Thyroid gland (tissue), 4 donors: ENCODE measurements around the gene NEURL1. TPM values are rescaled to one million over a fixed set of nuclear protein-coding genes. Genes with fewer than 3 reads are reported as not detected.

Experiments
- DNase-seq, 2 donors: peaks; one replicate each; pipeline ENCODE4 v3.0.0-alpha.2; 2019
- H3K27ac ChIP-seq, 3 donors: fragments of 200-600 bp; sonication (generic); 1 replicate in 2 of 3; 2 replicates in 1 of 3; pipeline ENCODE4 v1.5.1; 2016 to 2019; ENCODE audit warnings: mild to moderate bottlenecking in 1 of 3, moderate library complexity in 1 of 3
- H3K27me3 ChIP-seq: fragments of 200-600 bp; sonication (generic); one replicate; pipeline ENCODE4 v1.5.1; 2019
- H3K36me3 ChIP-seq, 2 donors: fragments of 200-600 bp; sonication (generic); one replicate each; pipeline ENCODE4 v1.5.1; 2016 to 2019
- H3K4me1 ChIP-seq, 2 donors: fragments of 200-600 bp; sonication (generic); one replicate each; pipeline ENCODE4 v1.5.1; 2017 to 2019
- H3K4me3 ChIP-seq, 3 donors: fragments of 200-600 bp; sonication (generic); replicated peaks in 1 of 3; 1 replicate in 2 of 3; 2 replicates in 1 of 3; pipeline ENCODE4 v1.5.1; 2016; ENCODE audit warnings: mild to moderate bottlenecking in 1 of 3
- H3K9me3 ChIP-seq: fragments of 200-600 bp; sonication (generic); one replicate; pipeline ENCODE4 v1.5.1; 2017
- CTCF ChIP-seq, 6 experiments: fragments of 200-600 bp in 3 of 6; fragments of 450-650 bp in 3 of 6; sonication (generic) in 3 of 6; IDR thresholded peaks; one replicate each; pipeline ENCODE4 v1.5.1; 2016 to 2019; ENCODE audit warnings: antibody characterized with exemption in 6 of 6, mild to moderate bottlenecking in 2 of 6, inconsistent platforms in 1 of 6, moderate library complexity in 1 of 6
- POLR2A ChIP-seq, 2 donors: fragments of 450-650 bp; IDR thresholded peaks; one replicate each; pipeline ENCODE4 v1.6.1; 2017; ENCODE audit warnings: antibody characterized with exemption in 2 of 2, mild to moderate bottlenecking in 2 of 2, moderate library complexity in 1 of 2
- WGBS, 2 donors: methylation state at CpG; one replicate each; pipeline ENCODE4 v1.1.5; 2017; 5-methylcytosine and 5-hydroxymethylcytosine counted together
- intact Hi-C: fragments of 100-400 bp; cut with DNase I; formaldehyde crosslinking; loops from one replicate; pipeline ENCODE4 v1.15.1; 2023
- total RNA-seq, 4 donors: library from RNA; depleted of rRNA; stranded (reverse); fragments of >200 nt; gene quantifications; one replicate each; pipeline ENCODE4 v1.2.3, GENCODE V29; 2016

Gene NEURL1
- 1 to 10 TPM in 1 of 4 donors, not detected in 3; 1.1 TPM for total RNA-seq

- Histone ChIP-seq H3K9me3 (no peaks in the 10 kb centered on the region), H3K27me3 (peaks cover 16% of the 10 kb centered on the region), H3K36me3 (no peaks in the 10 kb centered on the region), H3K27ac (no peak within 1 kb of the TSS), H3K4me1 (peaks cover 0 to 16% of the 10 kb centered on the region in 2 donors), H3K4me3 (peak within 1 kb of the TSS in 1 of 3 donors; percentile 42)
- DNase-seq: peak in 1 of 2 donors; percentile 16
- 3 to 10% methylated on average over 14 to 41 of the region's 65 CpGs for WGBS, 2 donors
- intact Hi-C loops: no loop called here
- TF ChIP-seq CTCF (IDR thresholded peaks at IDR 0.05) (no peak), POLR2A (IDR thresholded peaks at IDR 0.05) (no peak)
These were observed at the start of gene NEURL1 for GRCh38 chr10:103493362-103493915. NEURL1 (plus strand) TSS chr10:103493705; CDS start chr10:103494388, 683 bp downstream.

- 82 to 92% methylated on average over 10 of the region's 10 CpGs for WGBS, 2 donors
- intact Hi-C loops: no loop called here
- Histone ChIP-seq H3K27ac (peak overlapping the region in 1 of 3 donors; percentile 62), H3K9me3 (no peaks in the 10 kb centered on the region), H3K27me3 (no peaks in the 10 kb centered on the region), H3K4me1 (peaks cover 5 to 34% of the 10 kb centered on the region in 2 donors), H3K36me3 (peaks cover 51 to 57% of the 10 kb centered on the region in 2 donors), H3K4me3 (no peak overlapping the region)
- TF ChIP-seq CTCF (IDR thresholded peaks at IDR 0.05) (no peak), POLR2A (IDR thresholded peaks at IDR 0.05) (no peak)
- DNase-seq: no peak
These were observed 49.0 kb upstream of the NEURL1 start for GRCh38 chr10:103444478-103444877.

GRCh38 chr10:103445366-103445765 is 48.1 kb upstream of the NEURL1 start:
- 86 to 88% methylated on average over 7 to 9 of the region's 9 CpGs for WGBS, 2 donors
- no peak for TF ChIP-seq POLR2A (IDR thresholded peaks at IDR 0.05)
- no peak for TF ChIP-seq CTCF (IDR thresholded peaks at IDR 0.05)
- no peaks in the 10 kb centered on the region for H3K27me3 ChIP-seq
- H3K4me1 ChIP-seq: peaks cover 5 to 36% of the 10 kb centered on the region in 2 donors
- no peak for DNase-seq
- H3K9me3 ChIP-seq: no peaks in the 10 kb centered on the region
- intact Hi-C loops: no loop called here
- no peak overlapping the region for H3K4me3 ChIP-seq
- peaks cover 50 to 53% of the 10 kb centered on the region in 2 donors for H3K36me3 ChIP-seq
- peak overlapping the region; percentile 62 to 85 (median 77) for H3K27ac ChIP-seq

GRCh38 chr10:103445767-103446567 is 47.5 kb upstream of the NEURL1 start:
- intact Hi-C loops: no loop called here
- 58 to 78% methylated on average over 11 to 12 of the region's 12 CpGs for WGBS, 2 donors
- TF ChIP-seq POLR2A (IDR thresholded peaks at IDR 0.05) (no peak), CTCF (IDR thresholded peaks at IDR 0.05) (no peak)
- peaks cover 5 to 36% of the 10 kb centered on the region in 2 donors for H3K4me1 ChIP-seq
- peak overlapping the region; percentile 62 to 85 (median 77) for H3K27ac ChIP-seq
- peak; percentile 32 to 33 for DNase-seq
- H3K4me3 ChIP-seq: no peak overlapping the region
- H3K9me3 ChIP-seq: no peaks in the 10 kb centered on the region
- peaks cover 47 to 53% of the 10 kb centered on the region in 2 donors for H3K36me3 ChIP-seq
- no peaks in the 10 kb centered on the region for H3K27me3 ChIP-seq

- no peaks in the 10 kb centered on the region for H3K27me3 ChIP-seq
- WGBS, 2 donors: 94 to 96% methylated on average over 17 to 19 of the region's 23 CpGs
- intact Hi-C loops: no loop called here
These were observed 46.3 kb upstream of the NEURL1 start for GRCh38 chr10:103447187-103447586.

More at GRCh38 chr10:103447187-103447586, 46.3 kb upstream of the NEURL1 start:
- peaks cover 6 to 40% of the 10 kb centered on the region in 2 donors for H3K4me1 ChIP-seq
- DNase-seq: no peak
- no peak for TF ChIP-seq CTCF (IDR thresholded peaks at IDR 0.05)
- TF ChIP-seq POLR2A (IDR thresholded peaks at IDR 0.05): no peak
- no peak overlapping the region for H3K4me3 ChIP-seq
- no peaks in the 10 kb centered on the region for H3K9me3 ChIP-seq
- H3K27ac ChIP-seq: peak overlapping the region in 2 of 3 donors; percentile 56 to 62
- H3K36me3 ChIP-seq: peaks cover 43 to 47% of the 10 kb centered on the region in 2 donors
